GM10248 (cell line): ENCODE data around the gene CRYL1.

Source experiments
- CTCF ChIA-PET: fragments of 300-600 bp; sonication (Branson Sonifier 250); formaldehyde crosslinking; extraction: SDS; loops from one replicate; lab custom pipeline; 2021; ENCODE audit warnings: antibody characterized with exemption; lab: Yijun Ruan, JAX
- POLR2A ChIA-PET: fragments of 350-650 bp; sonication (Branson Sonifier 250); formaldehyde crosslinking; extraction: SDS; loops from one replicate; lab custom pipeline; 2020; ENCODE audit warnings: antibody characterized with exemption; lab: Yijun Ruan, JAX
- DNase-seq: peaks from one replicate; pipeline ENCODE4 v3.0.0; 2012; ENCODE audit errors: extremely low spot score
- TF ChIP-seq, protein P1 (sequence below): IDR thresholded peaks from 2 replicates; pipeline ENCODE4 v1.5.1; 2012; ENCODE audit warnings: mild to moderate bottlenecking, low read depth; ENCODE audit errors: extremely low read depth, missing control alignments, control extremely low read depth

The CRYL1 gene

DNA sequence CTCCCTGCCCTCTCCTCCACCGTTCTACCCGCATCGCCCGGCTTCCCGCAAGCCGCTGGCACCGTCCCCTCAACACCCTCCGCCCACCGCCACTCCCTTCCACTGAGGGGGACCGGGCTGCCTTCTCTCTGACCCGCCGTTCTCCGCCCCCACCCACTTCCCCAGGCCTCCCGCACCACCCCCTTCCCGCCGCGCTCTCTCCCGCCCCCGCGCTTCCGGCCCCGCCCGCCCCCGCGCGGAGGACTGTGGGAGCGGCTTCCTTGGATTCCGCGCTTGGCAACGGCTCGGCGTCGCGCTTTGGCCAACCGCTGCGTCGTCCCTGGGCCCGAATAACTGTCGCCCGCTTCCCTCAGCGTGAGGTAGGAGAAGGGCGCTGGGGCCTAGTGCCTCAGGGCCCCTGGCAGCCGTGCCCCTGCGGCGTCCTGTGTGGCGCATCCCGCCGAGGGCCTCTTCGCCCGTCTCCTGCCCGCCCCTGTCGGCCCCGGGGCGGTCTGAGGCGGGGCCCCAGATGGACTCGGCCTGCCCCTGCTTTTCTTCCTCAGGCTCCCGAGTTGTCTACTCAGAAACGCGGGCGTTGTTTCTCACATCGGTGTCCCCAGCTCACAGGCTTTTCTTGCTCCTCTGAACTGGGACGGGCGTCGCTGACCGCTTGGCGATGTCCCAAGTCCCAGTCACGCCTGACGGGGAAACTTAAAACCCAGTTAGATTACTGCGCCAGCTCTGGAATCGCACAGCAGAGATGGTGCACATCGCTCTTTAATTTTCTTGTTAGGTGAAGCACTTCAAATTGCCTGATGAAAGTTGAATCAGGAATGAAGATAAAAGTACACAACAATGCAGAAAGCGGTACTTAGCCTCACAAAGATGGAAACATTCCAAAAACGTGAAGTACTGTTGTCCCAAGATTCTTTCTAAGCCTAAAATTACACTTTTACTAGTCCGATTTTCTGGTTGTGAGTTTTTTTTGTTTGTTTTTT is 41.5 kb upstream of the CRYL1 start, which contains the start of gene IFT88:
TSS of gene IFT88 (plus strand) at position 260 of the 977 bp plus-strand sequence. CDS start 7,229 bp downstream, outside the sequence.
- CTCF ChIA-PET: interaction anchor here (1.0 to 2.1 kb wide), 4 partner anchors 14 to 137 kb away, joined by 3 to 7 read pairs (median 3); partner anchors contain the start of gene IL17D
- POLR2A ChIA-PET: no interaction called here
- TF ChIP-seq, protein P1, sequence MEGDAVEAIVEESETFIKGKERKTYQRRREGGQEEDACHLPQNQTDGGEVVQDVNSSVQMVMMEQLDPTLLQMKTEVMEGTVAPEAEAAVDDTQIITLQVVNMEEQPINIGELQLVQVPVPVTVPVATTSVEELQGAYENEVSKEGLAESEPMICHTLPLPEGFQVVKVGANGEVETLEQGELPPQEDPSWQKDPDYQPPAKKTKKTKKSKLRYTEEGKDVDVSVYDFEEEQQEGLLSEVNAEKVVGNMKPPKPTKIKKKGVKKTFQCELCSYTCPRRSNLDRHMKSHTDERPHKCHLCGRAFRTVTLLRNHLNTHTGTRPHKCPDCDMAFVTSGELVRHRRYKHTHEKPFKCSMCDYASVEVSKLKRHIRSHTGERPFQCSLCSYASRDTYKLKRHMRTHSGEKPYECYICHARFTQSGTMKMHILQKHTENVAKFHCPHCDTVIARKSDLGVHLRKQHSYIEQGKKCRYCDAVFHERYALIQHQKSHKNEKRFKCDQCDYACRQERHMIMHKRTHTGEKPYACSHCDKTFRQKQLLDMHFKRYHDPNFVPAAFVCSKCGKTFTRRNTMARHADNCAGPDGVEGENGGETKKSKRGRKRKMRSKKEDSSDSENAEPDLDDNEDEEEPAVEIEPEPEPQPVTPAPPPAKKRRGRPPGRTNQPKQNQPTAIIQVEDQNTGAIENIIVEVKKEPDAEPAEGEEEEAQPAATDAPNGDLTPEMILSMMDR: no peak
- DNase-seq: peak; percentile 90

DNA sequence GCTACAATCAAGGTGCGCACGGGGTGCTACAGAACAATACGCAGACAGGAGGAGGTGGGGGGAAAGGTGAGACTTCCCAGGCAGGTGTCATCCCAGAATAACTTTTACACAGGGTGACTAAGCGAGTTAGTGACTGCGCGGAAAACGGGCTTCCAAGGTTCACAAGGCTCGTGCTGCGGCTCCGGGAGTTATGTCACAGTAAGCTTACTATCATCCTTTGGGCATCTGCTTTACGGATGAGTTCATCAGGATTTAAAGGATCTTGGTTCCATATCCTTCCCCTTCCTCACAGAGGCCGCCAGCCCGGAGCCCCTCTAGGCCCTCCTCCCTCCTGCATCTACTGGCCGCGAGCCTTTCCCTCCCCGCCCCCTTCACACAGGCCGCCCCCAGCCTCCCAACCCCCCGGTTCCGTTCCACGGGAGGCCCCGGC is 40.8 kb upstream of the CRYL1 start:
- CTCF ChIA-PET: interaction anchor here (2.1 kb wide), 1 partner anchor 13 kb away, joined by 7 read pairs; no protein-coding TSS in a partner anchor
- no peak for DNase-seq
- POLR2A ChIA-PET: no interaction called here
- TF ChIP-seq, protein P1: no peak

GRCh38 chr13:20565115-20565736 is 39.6 kb upstream of the CRYL1 start:
- no peak for DNase-seq
- CTCF ChIA-PET: interaction anchor here (2.1 kb wide), 1 partner anchor 12 kb away, joined by 7 read pairs; no protein-coding TSS in a partner anchor
- TF ChIP-seq, protein P1: no peak
- POLR2A ChIA-PET: no interaction called here

- no peak for DNase-seq
- TF ChIP-seq, protein P1: no peak
- POLR2A ChIA-PET: no interaction called here
- CTCF ChIA-PET: no interaction called here
Measured at GRCh38 chr13:20561741-20562140, 36.1 kb upstream of the CRYL1 start.

DNA sequence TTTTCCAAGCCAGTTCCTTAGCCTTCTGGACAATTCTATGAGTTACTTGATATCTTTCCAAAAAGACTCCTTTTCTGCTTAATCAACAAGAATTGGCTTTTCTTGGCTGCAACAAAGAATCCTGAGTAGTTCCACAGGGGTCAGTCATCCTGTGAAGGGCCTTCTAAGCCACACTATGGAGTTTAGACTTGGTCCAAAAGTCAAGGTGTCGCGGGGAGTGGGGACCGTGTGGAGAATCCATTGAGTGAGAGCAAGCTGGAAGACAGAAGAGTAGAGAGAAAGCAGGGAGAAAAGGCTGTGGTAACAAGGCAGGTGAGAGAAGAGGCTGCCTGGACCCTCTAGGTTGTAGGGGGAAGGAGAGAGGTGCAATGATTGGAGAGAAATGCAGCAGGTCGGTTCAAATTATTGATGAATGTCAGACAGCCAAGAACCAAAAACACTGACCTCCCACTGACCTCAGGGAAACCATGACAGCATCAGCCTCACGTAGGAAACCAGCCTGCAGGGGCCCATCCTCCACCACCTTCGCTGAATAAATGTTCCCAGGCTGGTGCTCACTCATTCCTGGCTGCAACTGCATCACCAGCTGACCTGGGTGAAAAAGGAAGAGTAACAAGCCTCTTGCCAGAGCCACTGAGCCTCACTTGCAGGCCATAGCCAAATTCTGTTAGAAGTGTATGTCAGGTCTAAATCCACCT is 34.2 kb upstream of the CRYL1 start:
- TF ChIP-seq, protein P1: no peak
- ChIA-PET POLR2A (no interaction called here), CTCF (no interaction called here)
- peak; percentile 24 for DNase-seq

DNA sequence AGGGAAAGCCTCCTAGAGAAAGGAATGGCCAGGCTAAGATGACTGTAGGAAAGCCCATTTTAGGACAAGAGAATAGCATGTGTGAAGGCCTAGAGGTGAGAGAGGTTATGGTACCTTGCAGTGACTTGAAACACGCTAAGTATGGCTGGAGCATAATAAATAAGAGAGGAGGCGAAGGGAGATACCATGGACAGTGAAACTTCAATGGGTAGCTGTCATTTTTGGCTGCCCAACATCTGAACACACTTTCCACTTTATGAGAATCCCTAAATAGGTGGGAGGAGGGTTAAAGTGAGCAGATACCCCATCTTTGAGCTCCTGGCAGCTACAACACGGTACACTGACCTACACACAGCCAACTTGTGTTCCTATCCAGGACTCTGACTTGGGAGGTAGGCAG is 33.3 kb upstream of the CRYL1 start:
- POLR2A ChIA-PET: interaction anchor here (0.6 kb wide), 1 partner anchor 145 kb away, joined by 3 read pairs; no protein-coding TSS in a partner anchor
- CTCF ChIA-PET: no interaction called here
- no peak for DNase-seq
- TF ChIP-seq, protein P1: no peak
